HK-2 (cell line): ENCODE results near the gene S100B.
"Not testable (repeated sequence)": the region's sequence is repeated elsewhere in the genome, so short reads cannot be mapped to it uniquely, and the experiment has no call there.

ENCODE experiments used
- DNase-seq: peaks from one replicate; pipeline ENCODE4 v3.0.0-alpha.2; 2018; ENCODE audit not compliant: unreplicated experiment

The S100B gene

GRCh38 chr21:46600978-46601377, 3.9 kb downstream of the S100B start:
- DNase-seq: no peak

- no peak for DNase-seq
Observed at GRCh38 chr21:46600305-46600704, 4.6 kb downstream of the S100B start.

GRCh38 chr21:46598581-46599572, 6.0 kb downstream of the S100B start:
- no peak for DNase-seq

GRCh38 chr21:46597896-46598343, 7.0 kb downstream of the S100B start:
- DNase-seq: no peak

- DNase-seq: no peak
Observed at GRCh38 chr21:46597031-46597430, 7.9 kb downstream of the S100B start.

- no peak for DNase-seq
Observed at GRCh38 chr21:46596201-46596600, 8.7 kb downstream of the S100B start.

- DNase-seq: no peak
Observed at GRCh38 chr21:46594276-46594675, 10.6 kb downstream of the S100B start.

- DNase-seq: no peak
Observed at GRCh38 chr21:46585191-46585953, 19.5 kb downstream of the S100B start.

GRCh38 chr21:46581780-46582307, 23.0 kb downstream of the S100B start:
- no peak for DNase-seq

- DNase-seq: not testable (repeated sequence)
Observed at GRCh38 chr21:46579394-46579793, 25.5 kb downstream of the S100B start.

GRCh38 chr21:46577786-46578185, 27.1 kb downstream of the S100B start:
- DNase-seq: not testable (repeated sequence)

- no peak for DNase-seq
Observed at GRCh38 chr21:46572850-46573249, 32.0 kb downstream of the S100B start.

GRCh38 chr21:46570631-46571030, 34.3 kb downstream of the S100B start:
- DNase-seq: no peak

- no peak for DNase-seq
Observed at GRCh38 chr21:46570119-46570518, 34.8 kb downstream of the S100B start.

GRCh38 chr21:46569081-46569480, 35.8 kb downstream of the S100B start:
- no peak for DNase-seq

- DNase-seq: no peak
Observed at GRCh38 chr21:46568562-46568961, 36.3 kb downstream of the S100B start.

- DNase-seq: no peak
Observed at GRCh38 chr21:46567348-46567747, 37.5 kb downstream of the S100B start.

- no peak for DNase-seq
Observed at GRCh38 chr21:46564391-46564790, 40.5 kb downstream of the S100B start.

- peak; percentile 16 for DNase-seq
Observed at GRCh38 chr21:46562964-46563607, 41.8 kb downstream of the S100B start.

GRCh38 chr21:46562472-46562871, 42.4 kb downstream of the S100B start:
- no peak for DNase-seq

- no peak for DNase-seq
Observed at GRCh38 chr21:46561445-46562090, 43.3 kb downstream of the S100B start.
